BLaER1 (cell line): ENCODE measurements around the gene DBN1.
A peak's percentile ranks its signal among the peaks of the same experiment; 100 is the strongest.

Source experiments
- H3K27ac ChIP-seq: shearing (Covaris generic); formaldehyde crosslinking; 2 replicates; pipeline ENCODE4 v1.8.1; 2022
- H3K27me3 ChIP-seq: shearing (Covaris generic); formaldehyde crosslinking; 2 replicates; pipeline ENCODE4 v1.8.1; 2022
- H3K36me3 ChIP-seq: shearing (Covaris generic); formaldehyde crosslinking; 2 replicates; pipeline ENCODE4 v1.8.1; 2022
- H3K4me1 ChIP-seq: shearing (Covaris generic); formaldehyde crosslinking; 2 replicates; pipeline ENCODE4 v1.8.1; 2022
- H3K4me2 ChIP-seq: shearing (Covaris generic); formaldehyde crosslinking; 2 replicates; pipeline ENCODE4 v1.8.1; 2022
- H3K4me3 ChIP-seq: shearing (Covaris generic); formaldehyde crosslinking; 2 replicates; pipeline ENCODE4 v1.8.1; 2022
- H3K9ac ChIP-seq: shearing (Covaris generic); formaldehyde crosslinking; 2 replicates; pipeline ENCODE4 v1.8.1; 2022
- H3K9me3 ChIP-seq: shearing (Covaris generic); formaldehyde crosslinking; 2 replicates; pipeline ENCODE4 v1.8.1; 2022
- H4K20me1 ChIP-seq: shearing (Covaris generic); formaldehyde crosslinking; 2 replicates; pipeline ENCODE4 v1.8.1; 2022
- Cebpa-rat ChIP-seq: shearing (Covaris generic); IDR thresholded peaks from 2 replicates; pipeline ENCODE4 v1.8.1; 2022

Gene DBN1

GRCh38 chr5:177432143-177432838, 41.1 kb downstream of the DBN1 start:
- no peak for TF ChIP-seq Cebpa-rat
- peaks cover 75% of the 10 kb centered on the region for H3K4me1 ChIP-seq
- peaks cover 17% of the 10 kb centered on the region for H4K20me1 ChIP-seq
- H3K4me3 ChIP-seq: peak overlapping the region; percentile 59
- peak overlapping the region; percentile 99 for H3K9ac ChIP-seq
- peaks cover 52% of the 10 kb centered on the region for H3K36me3 ChIP-seq
- H3K9me3 ChIP-seq: no peaks in the 10 kb centered on the region
- no peaks in the 10 kb centered on the region for H3K27me3 ChIP-seq
- H3K27ac ChIP-seq: peak overlapping the region; percentile 99
- peak overlapping the region; percentile 98 for H3K4me2 ChIP-seq

GRCh38 chr5:177431317-177432142, 41.9 kb downstream of the DBN1 start:
- Histone ChIP-seq H4K20me1 (peaks cover 20% of the 10 kb centered on the region), H3K27ac (peak overlapping the region; percentile 99), H3K9me3 (no peaks in the 10 kb centered on the region)

GRCh38 chr5:177430972-177431316, 42.5 kb downstream of the DBN1 start:
- H3K9ac ChIP-seq: peak overlapping the region; percentile 99
- TF ChIP-seq Cebpa-rat: no peak
- peak overlapping the region; percentile 99 for H3K27ac ChIP-seq
- H3K36me3 ChIP-seq: peaks cover 38% of the 10 kb centered on the region
- peak overlapping the region; percentile 98 for H3K4me2 ChIP-seq
- peaks cover 20% of the 10 kb centered on the region for H4K20me1 ChIP-seq
- H3K4me1 ChIP-seq: peaks cover 77% of the 10 kb centered on the region
- H3K27me3 ChIP-seq: no peaks in the 10 kb centered on the region
- H3K9me3 ChIP-seq: no peaks in the 10 kb centered on the region
- peak overlapping the region; percentile 97 for H3K4me3 ChIP-seq

More at GRCh38 chr5:177431317-177432142, 41.9 kb downstream of the DBN1 start:
- no peak for TF ChIP-seq Cebpa-rat
- peaks cover 44% of the 10 kb centered on the region for H3K36me3 ChIP-seq
- H3K27me3 ChIP-seq: no peaks in the 10 kb centered on the region
- H3K4me2 ChIP-seq: peak overlapping the region; percentile 98
- H3K4me1 ChIP-seq: peaks cover 77% of the 10 kb centered on the region
- H3K9ac ChIP-seq: peak overlapping the region; percentile 99
- peak overlapping the region; percentile 97 for H3K4me3 ChIP-seq

- Histone ChIP-seq H3K36me3 (peaks cover 32% of the 10 kb centered on the region), H4K20me1 (peaks cover 20% of the 10 kb centered on the region), H3K9ac (peak overlapping the region; percentile 99), H3K4me2 (peak overlapping the region; percentile 98), H3K4me1 (peaks cover 82% of the 10 kb centered on the region), H3K9me3 (no peaks in the 10 kb centered on the region), H3K4me3 (peak overlapping the region; percentile 97), H3K27me3 (no peaks in the 10 kb centered on the region), H3K27ac (peak overlapping the region; percentile 99)
- no peak for TF ChIP-seq Cebpa-rat
These were observed 43.1 kb downstream of the DBN1 start for GRCh38 chr5:177430140-177430951.

- peaks cover 23% of the 10 kb centered on the region for H3K36me3 ChIP-seq
- peak overlapping the region; percentile 98 for H3K4me2 ChIP-seq
- H3K9me3 ChIP-seq: no peaks in the 10 kb centered on the region
- H3K27ac ChIP-seq: peak overlapping the region; percentile 99
- peak overlapping the region; percentile 99 for H3K9ac ChIP-seq
- peak overlapping the region; percentile 97 for H3K4me3 ChIP-seq
- peaks cover 82% of the 10 kb centered on the region for H3K4me1 ChIP-seq
- peaks cover 20% of the 10 kb centered on the region for H4K20me1 ChIP-seq
- TF ChIP-seq Cebpa-rat: peak; percentile 73; the same call in 1 of the 2 replicates
- H3K27me3 ChIP-seq: no peaks in the 10 kb centered on the region
These were observed 44.0 kb downstream of the DBN1 start for GRCh38 chr5:177429248-177430040.

DNA sequence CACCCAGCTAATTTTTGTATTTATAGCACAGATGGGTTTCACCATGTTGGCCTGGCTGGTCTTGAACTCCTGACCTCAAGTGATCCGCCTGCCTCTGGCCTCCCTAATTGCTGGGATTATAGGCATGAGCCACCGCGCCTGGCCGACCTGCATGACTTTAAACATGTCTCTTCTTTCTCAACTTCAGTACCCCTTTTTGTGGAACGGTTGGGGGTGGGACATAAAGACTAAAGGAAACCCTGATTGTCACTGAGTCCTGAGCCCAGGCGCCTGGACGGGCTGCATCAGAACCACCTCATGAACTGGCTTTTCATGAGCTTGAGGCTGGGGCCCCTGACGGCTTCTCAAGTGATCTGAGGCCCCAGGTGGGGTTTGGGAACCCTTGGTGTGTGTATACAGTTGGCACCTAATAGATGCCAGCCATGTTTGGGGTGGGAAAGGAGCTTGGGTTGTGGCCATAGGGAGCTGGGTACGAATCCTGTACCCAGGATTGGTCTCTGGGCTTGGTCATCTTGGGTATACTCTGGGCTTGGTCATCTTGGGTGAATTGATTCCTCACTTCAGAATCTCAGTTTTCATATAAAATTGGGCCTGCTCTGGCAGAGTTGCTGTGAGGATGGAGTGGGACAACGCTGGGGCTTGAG, 44.7 kb downstream of the DBN1 start:
- Histone ChIP-seq H3K27me3 (no peaks in the 10 kb centered on the region), H3K36me3 (peaks cover 16% of the 10 kb centered on the region), H4K20me1 (peaks cover 20% of the 10 kb centered on the region), H3K4me3 (peak overlapping the region; percentile 97), H3K4me1 (peaks cover 75% of the 10 kb centered on the region), H3K9ac (peak overlapping the region; percentile 99), H3K27ac (peak overlapping the region; percentile 99), H3K4me2 (peak overlapping the region; percentile 98), H3K9me3 (no peaks in the 10 kb centered on the region)
- TF ChIP-seq Cebpa-rat: no peak

DNA sequence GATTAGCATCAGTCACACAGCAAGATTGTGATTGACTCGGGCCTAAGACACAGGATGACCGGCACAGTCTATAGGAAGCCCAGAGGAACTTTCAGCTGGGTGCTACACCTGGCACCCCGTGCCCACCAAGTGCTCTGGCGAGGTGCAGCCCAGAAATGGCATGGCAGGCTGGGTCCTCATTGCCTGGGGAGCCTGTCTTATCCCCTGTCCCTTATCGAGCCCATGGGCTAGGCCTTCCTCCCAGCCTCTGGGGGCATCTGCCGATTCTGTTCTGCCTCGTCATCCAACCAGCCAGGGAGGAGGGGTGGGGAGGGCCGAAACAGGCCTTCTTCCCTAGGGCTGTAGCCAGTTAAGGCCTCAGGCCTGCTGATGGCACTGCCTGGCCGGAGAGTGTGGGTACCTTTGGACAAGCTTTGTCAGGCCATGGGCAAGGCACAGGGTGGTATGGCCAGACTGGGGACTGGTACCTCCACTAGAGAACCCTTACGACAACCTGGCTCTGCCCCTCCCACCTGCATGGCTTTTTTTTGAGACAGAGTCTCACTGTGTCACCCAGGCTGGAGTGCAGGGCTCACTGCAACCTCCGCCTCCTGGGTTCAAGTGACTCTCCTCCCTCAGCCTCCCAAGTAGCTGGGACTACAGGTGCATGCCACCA, 45.4 kb downstream of the DBN1 start:
- peaks cover 68% of the 10 kb centered on the region for H3K4me1 ChIP-seq
- H4K20me1 ChIP-seq: peaks cover 20% of the 10 kb centered on the region
- H3K9ac ChIP-seq: peak overlapping the region; percentile 99
- H3K27me3 ChIP-seq: no peaks in the 10 kb centered on the region
- peak overlapping the region; percentile 99 for H3K27ac ChIP-seq
- H3K4me2 ChIP-seq: peak overlapping the region; percentile 98
- no peaks in the 10 kb centered on the region for H3K9me3 ChIP-seq
- TF ChIP-seq Cebpa-rat: no peak
- H3K4me3 ChIP-seq: peak overlapping the region; percentile 97
- H3K36me3 ChIP-seq: peaks cover 9% of the 10 kb centered on the region

- H3K4me1 ChIP-seq: peaks cover 61% of the 10 kb centered on the region
These were observed 46.1 kb downstream of the DBN1 start for GRCh38 chr5:177427211-177427822.

More at GRCh38 chr5:177427211-177427822, 46.1 kb downstream of the DBN1 start:
- H4K20me1 ChIP-seq: peaks cover 20% of the 10 kb centered on the region
- no peaks in the 10 kb centered on the region for H3K9me3 ChIP-seq
- no peak for TF ChIP-seq Cebpa-rat
- peak overlapping the region; percentile 98 for H3K4me2 ChIP-seq
- H3K36me3 ChIP-seq: peaks cover 2% of the 10 kb centered on the region
- peak overlapping the region; percentile 99 for H3K9ac ChIP-seq
- H3K27me3 ChIP-seq: no peaks in the 10 kb centered on the region
- peak overlapping the region; percentile 99 for H3K27ac ChIP-seq
- peak overlapping the region; percentile 97 for H3K4me3 ChIP-seq
